ENCODE results near the gene SMARCA4. TPM values are rescaled to one million over a fixed set of nuclear protein-coding genes. Genes with fewer than 3 reads are reported as not detected.
A peak's percentile ranks its signal among the peaks of the same experiment; 100 is the strongest.

SMARCA4 gene
- total RNA-seq, result 10 to 100 TPM; 43.5 to 53.6 TPM
- long read RNA-seq, full-length matches to known transcripts, result 1 of 57 reads
- long read RNA-seq, partial matches to known transcripts, result 51 of 57 reads
- long read RNA-seq, other reads (novel, unspliced or antisense), result 5 of 57 reads

DNA sequence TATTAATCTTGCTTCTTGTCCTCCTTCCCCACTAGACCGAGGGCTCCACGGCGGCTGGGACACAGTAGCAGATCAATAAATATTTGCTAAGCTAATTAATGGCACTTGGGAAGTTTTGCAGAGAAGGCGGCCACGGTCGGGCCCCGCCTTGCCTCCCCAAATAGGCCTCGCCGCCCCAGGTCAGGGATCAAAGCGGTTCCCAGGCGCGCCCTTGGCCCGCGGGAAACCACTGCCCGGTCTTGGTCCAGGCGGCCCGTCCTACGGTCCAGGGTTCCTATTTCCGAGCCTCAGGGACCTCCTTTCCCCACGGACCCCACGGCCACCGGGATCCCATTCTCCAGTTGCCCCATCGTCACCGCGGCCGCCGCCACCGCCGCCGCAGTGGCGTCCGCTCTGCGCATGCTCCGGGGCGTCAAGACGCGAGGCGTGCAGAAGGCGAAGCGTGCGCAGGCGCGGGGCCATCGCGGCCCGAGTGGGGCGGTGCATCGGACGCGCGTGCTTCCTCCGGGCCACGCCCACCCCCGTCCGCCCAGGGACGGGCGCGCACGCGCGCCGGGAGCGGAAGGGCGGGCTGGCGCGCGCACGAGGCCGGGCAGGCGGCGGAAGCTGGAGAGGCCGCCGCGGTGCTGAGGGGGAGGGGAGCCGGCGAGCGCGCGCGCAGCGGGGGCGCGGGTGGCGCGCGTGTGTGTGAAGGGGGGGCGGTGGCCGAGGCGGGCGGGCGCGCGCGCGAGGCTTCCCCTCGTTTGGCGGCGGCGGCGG, at the start of gene SMARCA4:
SMARCA4 (plus strand) TSS at position 717 of the 759 bp plus-strand sequence. CDS start 23,122 bp downstream, outside the sequence.
- peak; percentile 97 to 98 for ATAC-seq
- intact Hi-C loops (cut with DNase I), result no loop called here

DNA sequence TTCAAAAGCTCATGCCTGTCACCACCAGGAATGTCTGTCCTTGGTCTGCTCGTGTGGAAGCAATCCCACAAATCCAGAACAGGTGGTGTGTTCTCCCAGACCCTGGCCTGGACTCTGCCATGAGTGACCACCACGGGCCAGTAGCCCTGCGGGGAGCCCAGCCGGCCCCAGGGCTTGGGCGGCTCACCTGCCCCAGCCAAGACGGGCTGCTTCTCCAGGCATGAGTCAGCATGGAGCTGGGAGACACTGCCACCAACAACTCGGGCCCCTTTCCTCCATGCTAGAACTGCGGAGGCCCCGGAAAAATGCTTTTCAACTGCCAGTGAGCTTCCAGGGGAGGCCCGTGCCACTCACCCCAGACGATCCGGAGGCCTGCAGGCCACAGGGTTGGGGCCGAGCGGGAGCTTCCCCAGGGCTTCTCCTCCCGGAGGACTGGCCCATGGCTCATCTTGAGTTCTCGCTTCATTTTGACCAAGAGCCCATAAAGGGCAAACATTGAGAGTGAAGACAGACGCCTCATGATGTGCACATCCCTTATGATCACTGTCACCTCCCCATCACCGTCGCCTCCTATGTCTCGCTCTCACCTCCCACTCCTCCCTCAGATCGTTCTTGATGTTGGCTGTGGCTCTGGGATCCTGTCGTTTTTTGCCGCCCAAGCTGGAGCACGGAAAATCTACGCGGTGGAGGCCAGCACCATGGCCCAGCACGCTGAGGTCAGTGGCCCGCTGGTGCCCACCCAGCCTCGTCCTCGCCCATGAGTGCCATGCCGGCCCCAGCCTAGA, 49.1 kb upstream of the SMARCA4 start:
- DNase-seq, result no peak
- intact Hi-C loops (cut with DNase I), result no loop called here
- no peak for ATAC-seq

More for the DNA sequence above, at the start of gene SMARCA4:
- peak; percentile 98 for DNase-seq

DNA sequence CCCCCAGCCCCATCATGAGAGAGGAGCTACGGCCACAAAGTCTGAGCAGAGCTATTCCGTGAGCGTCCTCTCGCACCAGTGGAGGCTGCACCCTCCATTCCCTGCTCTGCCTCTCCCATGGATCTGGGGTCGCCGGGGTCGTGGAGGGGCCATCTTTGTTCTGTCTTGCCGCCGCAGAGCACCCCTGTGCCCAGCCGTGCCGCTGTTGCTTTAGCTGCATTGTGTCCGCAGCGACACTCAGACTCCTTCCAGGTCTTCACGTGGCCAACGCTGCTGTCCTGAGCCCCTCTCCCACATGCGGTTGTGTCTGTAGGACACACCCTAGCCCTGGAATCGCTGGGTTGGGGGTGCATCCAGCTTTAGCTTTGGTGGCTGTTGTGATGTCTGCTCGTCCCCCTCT, 48.2 kb upstream of the SMARCA4 start:
- DNase-seq, result no peak
- intact Hi-C loops (cut with DNase I), result no loop called here
- ATAC-seq, result no peak

DNA sequence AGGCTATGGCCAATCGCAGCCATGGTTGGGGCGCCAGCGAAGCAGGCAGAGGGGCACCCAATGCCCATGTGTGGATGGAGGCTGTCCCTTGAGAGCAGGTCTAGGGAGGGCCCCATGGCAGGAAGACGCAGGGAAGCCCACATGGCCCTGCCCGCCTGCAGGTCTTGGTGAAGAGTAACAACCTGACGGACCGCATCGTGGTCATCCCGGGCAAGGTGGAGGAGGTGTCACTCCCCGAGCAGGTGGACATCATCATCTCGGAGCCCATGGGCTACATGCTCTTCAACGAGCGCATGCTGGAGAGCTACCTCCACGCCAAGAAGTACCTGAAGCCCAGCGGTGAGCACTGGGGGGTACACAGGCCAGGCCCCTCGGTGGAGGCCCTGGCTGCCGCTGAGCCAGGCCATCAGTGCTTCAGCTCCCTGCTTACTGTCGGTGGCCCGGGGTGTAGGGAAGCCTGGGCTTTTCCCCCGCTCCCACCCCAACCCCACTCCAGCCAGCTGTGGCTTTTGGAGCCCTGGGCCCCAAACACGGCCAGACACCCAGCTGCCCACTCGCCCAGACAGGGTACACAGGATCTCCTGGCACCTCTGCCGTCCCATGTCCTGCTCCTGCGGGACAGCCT, 47.0 kb upstream of the SMARCA4 start:
- intact Hi-C loops (cut with DNase I), result no loop called here
- DNase-seq, result no peak
- no peak for ATAC-seq

DNA sequence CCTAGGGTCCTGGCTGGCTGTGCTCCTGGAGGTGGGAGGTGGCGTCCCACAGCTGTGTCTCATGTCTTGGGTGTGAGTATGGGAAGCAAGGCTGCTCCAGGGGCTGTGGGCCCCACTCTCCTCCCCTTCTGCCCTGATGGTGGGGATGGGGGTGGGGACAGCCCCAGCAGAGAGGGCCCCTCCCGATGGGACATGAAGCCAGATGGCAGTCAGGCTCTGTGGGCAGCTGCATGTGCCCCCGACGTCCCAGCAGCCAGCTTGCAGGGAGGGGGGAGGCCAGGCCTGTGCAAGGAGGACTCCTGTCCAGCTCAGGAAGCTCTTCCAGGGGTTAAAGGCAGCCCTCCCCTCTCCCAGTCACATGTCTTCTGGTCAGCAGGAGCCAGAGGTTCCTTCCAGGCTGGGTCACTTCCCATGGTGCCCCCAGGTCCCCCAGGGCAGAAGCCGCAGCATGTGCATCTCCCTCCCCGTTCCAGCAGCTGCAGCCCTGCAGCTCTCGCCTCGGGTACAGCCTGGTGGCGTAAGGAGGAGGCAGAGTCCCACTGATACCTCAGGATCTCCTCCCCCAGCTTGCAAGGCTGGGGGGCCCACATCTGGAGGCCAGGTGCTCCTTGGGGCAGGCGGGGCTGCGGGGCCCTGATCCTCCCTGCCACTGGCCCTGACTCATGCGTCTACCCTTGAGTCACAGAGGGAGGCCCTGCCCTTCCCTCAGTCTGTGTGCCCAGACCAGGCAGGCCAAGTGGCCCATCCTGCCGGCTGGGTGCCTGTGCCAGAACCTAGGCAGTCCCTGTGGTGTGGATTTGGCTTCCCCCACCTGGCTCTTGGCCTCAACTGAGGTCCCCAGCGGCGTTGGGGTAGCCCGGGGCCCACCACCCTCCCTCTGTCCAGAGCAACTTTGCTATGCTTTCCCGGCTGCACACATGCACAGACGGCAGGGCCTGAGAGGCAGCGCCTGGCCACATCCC, 45.4 kb upstream of the SMARCA4 start:
- no peak for DNase-seq
- intact Hi-C loops (cut with DNase I), result loop anchor here in 1 of 2 donors (5.0 kb wide), 1 partner anchor 33 kb away; no protein-coding TSS in a partner anchor
- no peak for ATAC-seq

DNA sequence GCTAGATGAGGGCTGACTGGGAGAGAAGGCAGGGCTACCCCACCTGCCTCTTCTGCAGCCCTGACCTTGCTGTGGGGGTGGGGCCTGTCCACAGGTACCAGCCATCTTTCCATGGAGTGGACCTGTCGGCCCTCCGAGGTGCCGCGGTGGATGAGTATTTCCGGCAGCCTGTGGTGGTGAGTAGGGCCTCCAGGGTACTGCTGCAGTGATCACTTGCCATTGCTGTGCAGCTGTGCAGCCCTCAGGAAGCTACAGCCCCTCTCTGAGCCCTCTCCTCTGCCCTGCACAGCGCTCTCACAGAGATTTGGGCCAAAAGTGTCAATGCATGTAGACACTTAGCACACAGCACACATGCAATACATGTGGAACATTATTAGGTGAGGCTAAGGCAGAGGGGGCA, 44.2 kb upstream of the SMARCA4 start:
- intact Hi-C loops (cut with DNase I), result loop anchor here in 1 of 2 donors (5.0 kb wide), 1 partner anchor 34 kb away; no protein-coding TSS in a partner anchor
- ATAC-seq (no peak), DNase-seq (no peak)

DNA sequence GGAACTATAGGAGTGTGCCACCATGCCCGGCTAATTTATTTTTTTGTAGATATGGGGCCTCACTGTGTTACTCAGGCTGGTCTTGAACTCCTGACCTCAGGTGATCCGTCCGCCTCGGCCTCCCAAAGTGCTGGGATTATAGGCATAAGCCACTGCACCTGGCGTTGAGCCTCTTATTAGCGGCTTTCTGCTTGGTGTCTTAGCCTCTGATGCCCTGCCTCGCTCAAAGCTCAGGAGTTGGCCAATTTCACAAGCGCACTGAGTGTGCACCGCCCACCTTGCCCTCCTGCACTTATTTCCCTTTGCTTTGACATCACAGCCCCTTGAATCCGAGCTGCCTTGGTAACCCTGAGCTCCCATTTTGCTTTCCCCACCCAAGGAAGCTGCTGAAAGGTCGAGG, 42.5 kb upstream of the SMARCA4 start:
- no peak for ATAC-seq
- no peak for DNase-seq
- intact Hi-C loops (cut with DNase I), result loop anchor here in 1 of 2 donors (5.0 kb wide), 1 partner anchor 36 kb away; no protein-coding TSS in a partner anchor

DNA sequence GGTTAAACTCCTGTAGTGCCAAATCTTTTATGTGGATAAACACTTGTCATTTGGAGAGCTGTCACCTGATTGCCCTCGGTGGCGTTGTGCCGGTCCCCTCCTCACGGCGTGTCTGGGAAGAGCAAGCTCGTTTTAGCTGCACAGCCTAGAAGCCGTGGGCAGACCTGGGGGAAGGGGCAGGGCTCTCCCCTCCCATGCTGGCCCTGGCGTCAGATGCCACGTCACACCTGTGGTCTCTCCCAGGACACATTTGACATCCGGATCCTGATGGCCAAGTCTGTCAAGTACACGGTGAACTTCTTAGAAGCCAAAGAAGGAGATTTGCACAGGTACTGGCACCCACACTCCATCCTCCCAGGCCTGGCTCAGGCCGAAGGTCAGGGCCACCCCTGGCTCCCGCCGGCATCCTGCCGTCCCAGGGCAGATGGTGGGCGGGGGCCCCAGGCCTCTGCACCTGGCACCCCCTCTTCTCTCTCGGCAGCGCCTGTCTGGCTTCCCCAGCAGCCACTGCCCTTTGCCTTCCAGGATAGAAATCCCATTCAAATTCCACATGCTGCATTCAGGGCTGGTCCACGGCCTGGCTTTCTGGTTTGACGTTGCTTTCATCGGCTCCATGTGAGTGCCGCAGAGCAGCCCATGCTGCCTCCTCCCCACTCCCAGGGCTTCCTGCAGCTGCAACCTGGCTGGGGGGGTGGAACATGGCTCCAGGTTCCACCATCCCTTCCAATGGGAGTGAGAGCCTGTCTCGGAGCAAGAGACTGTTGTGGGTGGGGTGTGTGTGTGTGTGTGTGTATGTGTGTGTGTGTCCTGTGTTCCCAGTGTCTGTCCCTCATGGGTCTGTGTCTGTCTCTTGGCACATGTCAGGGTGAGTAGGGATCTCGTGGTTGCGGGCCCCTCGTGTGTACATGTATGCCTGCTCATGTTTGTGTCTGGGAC, 41.2 kb upstream of the SMARCA4 start:
- DNase-seq, result peak; percentile 53

DNA sequence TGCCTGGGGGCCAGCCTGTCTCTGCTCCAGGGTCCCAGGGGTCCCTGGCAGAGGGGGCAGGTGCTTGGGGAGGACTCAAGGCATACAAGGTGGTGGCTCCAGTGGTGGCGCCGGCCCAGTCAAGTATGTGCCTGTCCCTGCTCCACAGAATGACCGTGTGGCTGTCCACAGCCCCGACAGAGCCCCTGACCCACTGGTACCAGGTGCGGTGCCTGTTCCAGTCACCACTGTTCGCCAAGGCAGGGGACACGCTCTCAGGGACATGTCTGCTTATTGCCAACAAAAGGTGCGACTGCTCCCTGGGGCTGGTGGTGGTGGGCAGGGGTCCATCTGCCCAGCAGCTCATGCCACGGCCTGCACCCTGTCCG, 40.6 kb upstream of the SMARCA4 start:
- intact Hi-C loops (cut with DNase I), result loop anchor here in 1 of 2 donors (10.0 kb wide), 1 partner anchor 45 kb away; the partner anchor contains the start of gene CARM1
- DNase-seq (no peak), ATAC-seq (no peak)

More for the DNA sequence above, 41.2 kb upstream of the SMARCA4 start:
- ATAC-seq, result peak; percentile 29 to 35
- intact Hi-C loops (cut with DNase I), result loop anchor here (5.0 to 10.0 kb wide), 2 partner anchors 37 to 45 kb away; partner anchors contain the start of gene CARM1 (in 1 of the 2)

DNA sequence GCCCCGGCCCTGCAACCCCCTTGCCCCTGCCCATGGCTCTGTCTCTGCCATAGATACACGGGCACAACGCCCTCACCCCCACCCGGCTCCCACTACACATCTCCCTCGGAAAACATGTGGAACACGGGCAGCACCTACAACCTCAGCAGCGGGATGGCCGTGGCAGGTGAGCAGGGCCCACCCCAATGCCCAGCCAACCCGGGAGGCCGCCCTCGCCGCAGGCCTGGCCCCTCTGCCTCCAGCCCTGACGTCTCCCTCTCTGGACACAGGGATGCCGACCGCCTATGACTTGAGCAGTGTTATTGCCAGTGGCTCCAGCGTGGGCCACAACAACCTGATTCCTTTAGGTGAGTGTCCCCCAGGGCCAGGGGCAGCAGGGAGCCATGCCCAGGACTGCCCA, 40.0 kb upstream of the SMARCA4 start:
- ATAC-seq, result peak in 1 of 2 donors; percentile 1
- no peak for DNase-seq
- intact Hi-C loops (cut with DNase I), result loop anchor here in 1 of 2 donors (10.0 kb wide), 1 partner anchor 46 kb away; the partner anchor contains the start of gene CARM1

DNA sequence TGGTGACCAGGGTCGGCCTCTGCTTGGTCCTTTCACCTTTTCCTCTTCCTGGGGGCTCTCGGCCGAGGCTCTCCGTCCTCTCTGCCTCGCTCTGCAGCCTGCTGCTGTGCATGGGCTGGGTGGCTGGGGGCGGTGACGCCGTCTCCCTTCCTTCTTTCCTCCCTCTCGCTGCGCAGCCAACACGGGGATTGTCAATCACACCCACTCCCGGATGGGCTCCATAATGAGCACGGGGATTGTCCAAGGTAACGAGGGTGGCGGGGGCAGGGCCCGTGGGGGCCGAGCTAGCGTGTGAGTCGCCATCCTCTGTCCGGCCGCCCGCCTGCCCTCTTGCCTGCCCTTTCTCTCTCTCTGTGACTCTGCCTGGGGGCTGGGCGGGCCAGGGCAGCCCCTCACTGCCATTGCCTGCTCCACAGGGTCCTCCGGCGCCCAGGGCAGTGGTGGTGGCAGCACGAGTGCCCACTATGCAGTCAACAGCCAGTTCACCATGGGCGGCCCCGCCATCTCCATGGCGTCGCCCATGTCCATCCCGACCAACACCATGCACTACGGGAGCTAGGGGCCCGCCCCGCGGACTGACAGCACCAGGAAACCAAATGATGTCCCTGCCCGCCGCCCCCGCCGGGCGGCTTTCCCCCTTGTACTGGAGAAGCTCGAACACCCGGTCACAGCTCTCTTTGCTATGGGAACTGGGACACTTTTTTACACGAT, 39.5 kb upstream of the SMARCA4 start:
- intact Hi-C loops (cut with DNase I), result loop anchor here in 1 of 2 donors (10.0 kb wide), 1 partner anchor 47 kb away; the partner anchor contains the start of gene CARM1
- ATAC-seq (no peak), DNase-seq (no peak)

DNA sequence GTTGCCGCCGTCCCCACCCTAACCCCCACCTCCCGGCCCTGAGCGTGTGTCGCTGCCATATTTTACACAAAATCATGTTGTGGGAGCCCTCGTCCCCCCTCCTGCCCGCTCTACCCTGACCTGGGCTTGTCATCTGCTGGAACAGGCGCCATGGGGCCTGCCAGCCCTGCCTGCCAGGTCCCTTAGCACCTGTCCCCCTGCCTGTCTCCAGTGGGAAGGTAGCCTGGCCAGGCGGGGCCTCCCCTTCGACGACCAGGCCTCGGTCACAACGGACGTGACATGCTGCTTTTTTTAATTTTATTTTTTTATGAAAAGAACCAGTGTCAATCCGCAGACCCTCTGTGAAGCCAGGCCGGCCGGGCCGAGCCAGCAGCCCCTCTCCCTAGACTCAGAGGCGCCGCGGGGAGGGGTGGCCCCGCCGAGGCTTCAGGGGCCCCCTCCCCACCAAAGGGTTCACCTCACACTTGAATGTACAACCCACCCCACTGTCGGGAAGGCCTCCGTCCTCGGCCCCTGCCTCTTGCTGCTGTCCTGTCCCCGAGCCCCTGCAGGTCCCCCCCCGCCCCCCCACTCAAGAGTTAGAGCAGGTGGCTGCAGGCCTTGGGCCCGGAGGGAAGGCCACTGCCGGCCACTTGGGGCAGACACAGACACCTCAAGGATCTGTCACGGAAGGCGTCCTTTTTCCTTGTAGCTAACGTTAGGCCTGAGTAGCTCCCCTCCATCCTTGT, 38.8 kb upstream of the SMARCA4 start:
- ATAC-seq (peak in 1 of 2 donors; percentile 2), DNase-seq (no peak)
- intact Hi-C loops (cut with DNase I), result loop anchor here in 1 of 2 donors (10.0 kb wide), 1 partner anchor 47 kb away; the partner anchor contains the start of gene CARM1

DNA sequence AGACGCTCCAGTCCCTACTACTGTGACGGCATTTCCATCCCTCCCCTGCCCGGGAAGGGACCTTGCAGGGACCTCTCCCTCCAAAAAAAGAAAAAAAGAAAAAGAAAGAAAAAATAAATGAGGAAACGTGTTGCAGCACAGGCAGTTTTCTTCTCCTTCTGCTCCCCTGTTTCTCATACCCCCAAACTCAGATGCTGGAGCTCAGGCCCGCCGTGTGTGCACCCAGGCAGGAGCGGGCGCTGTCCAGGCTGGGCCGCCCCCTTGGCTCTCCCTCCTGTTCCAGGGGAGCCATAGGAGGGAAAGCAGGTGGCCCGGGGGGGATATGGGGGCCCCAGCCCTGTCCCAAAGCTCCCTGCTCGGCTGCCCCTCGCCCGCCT, 38.2 kb upstream of the SMARCA4 start:
- ATAC-seq (no peak), DNase-seq (no peak)
- intact Hi-C loops (cut with DNase I), result loop anchor here in 1 of 2 donors (10.0 kb wide), 1 partner anchor 48 kb away; the partner anchor contains the start of gene CARM1

DNA sequence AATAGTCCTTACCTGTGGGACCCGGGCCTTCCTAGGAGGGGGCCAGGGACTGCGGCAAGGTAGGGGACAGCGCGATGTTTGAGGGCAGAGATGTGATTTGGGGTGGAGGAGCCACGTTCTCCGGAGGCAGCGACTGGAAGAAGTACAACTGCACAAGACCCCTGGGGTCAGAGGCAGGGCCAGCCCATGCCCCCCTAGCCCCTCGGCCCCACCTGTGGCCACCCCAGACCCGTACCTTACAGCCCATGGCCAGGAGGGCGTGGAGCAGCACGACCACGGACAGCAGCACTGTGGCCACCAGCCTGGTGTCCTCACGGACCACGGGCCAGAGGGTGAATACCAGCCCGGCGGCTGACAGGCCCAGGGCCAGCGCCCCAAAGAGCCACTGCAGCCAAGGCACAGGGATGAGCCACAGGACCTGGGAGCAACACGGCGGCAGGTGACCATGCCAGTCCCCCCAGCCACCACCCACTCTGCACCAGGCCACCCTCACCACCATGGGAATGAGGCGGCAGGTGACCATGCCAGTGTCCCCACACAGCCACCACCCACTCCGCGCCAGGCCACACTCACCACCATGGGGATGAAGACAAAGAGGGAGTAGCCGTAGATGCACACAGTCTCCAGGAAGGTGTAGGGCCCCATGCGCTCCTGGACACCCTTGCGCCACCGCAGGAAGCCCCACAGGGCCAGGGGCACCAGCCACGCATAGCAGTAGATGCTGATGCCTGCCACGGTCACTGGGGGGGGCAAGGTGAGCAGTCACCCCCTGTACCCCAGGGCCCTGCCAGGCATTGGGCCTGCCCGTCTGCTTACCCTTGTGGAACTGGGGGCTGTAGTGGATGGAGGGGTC, 37.3 kb upstream of the SMARCA4 start:
- no peak for ATAC-seq
- DNase-seq, result no peak
- intact Hi-C loops (cut with DNase I), result loop anchor here in 1 of 2 donors (10.0 kb wide), 1 partner anchor 49 kb away; the partner anchor contains the start of gene CARM1
